Measurements from ENCODE around the gene SLC6A1. TPM values are rescaled to one million over a fixed set of nuclear protein-coding genes. Genes with fewer than 3 reads are reported as not detected.

Gene SLC6A1
- total RNA-seq, 1 experiment from 2014 or later = not detected

GRCh38 chr3:11080492-11080891, 87.9 kb downstream of the SLC6A1 start:
- H3K23me2 ChIP-seq (ENCODE audit: insufficient read length, low read depth, low read length, poor library complexity, severe bottlenecking) = no peaks in the 10 kb centered on the region
- H3K36me3 Mint-ChIP-seq (ENCODE audit: insufficient read depth in 1 of 3, low read depth in 3 of 3) = peaks cover 0 to 2% (median 0%) of the 10 kb centered on the region in 3 experiments; a peak in 2 of 7 replicates
- DNase-seq = no peak
- no peak overlapping the region for H2BK5ac ChIP-seq (ENCODE audit: insufficient read length, low read length)
- no peak overlapping the region for H2BK12ac ChIP-seq (ENCODE audit: insufficient read length, low read depth, low read length)
- no peak overlapping the region for H2AFZ ChIP-seq (ENCODE audit: low read length)
- H3K4me1 ChIP-seq (ENCODE audit: insufficient read depth, low read length) = no peaks in the 10 kb centered on the region
- peaks cover 8% of the 10 kb centered on the region for H3K27me3 Mint-ChIP-seq (ENCODE audit: low read depth)
- H3K14ac ChIP-seq (ENCODE audit: insufficient read depth, low read length) = no peak overlapping the region
- no peak overlapping the region for H4K91ac ChIP-seq (ENCODE audit: insufficient read length, low read depth, low read length)
- H3K23ac ChIP-seq (ENCODE audit: insufficient read length, low read depth, low read length) = no peak overlapping the region
- no peak overlapping the region for H4K5ac ChIP-seq (ENCODE audit: insufficient read length, low read depth, low read length)
- H3K27ac ChIP-seq (ENCODE audit: insufficient read length, low read depth, low read length) = no peak overlapping the region
- no peaks in the 10 kb centered on the region for H3K79me1 ChIP-seq (ENCODE audit: insufficient read depth, low read depth, low read length, poor library complexity, severe bottlenecking)
- no peak overlapping the region for H3K9ac ChIP-seq (ENCODE audit: extremely low read depth, insufficient read length, low read length)
- H2BK15ac ChIP-seq (ENCODE audit: low read depth, low read length) = no peak overlapping the region
- H3K27ac Mint-ChIP-seq = no peak overlapping the region
- no peak overlapping the region for H3T11ph ChIP-seq (ENCODE audit: low read length)
- H3K4me3 Mint-ChIP-seq = no peak overlapping the region
- no CpG with 5 or more reads among the region's 5 CpGs for WGBS (ENCODE audit: extremely low coverage, insufficient read length, low lambda C conversion rate)
- peaks cover 0 to 5% of the 10 kb centered on the region in 2 experiments; a peak in 2 of 5 replicates for H3K9me3 Mint-ChIP-seq
- no peak overlapping the region for H2BK120ac ChIP-seq (ENCODE audit: low read depth, low read length, poor library complexity, severe bottlenecking)
- H4K8ac ChIP-seq (replicated peaks; ENCODE audit: insufficient read length, low read depth, low read length) = no peak overlapping the region
- H3K18ac ChIP-seq (ENCODE audit: insufficient read length, low read depth, low read length) = no peak overlapping the region
- H2BK20ac ChIP-seq (ENCODE audit: low read depth, low read length, poor library complexity, severe bottlenecking) = no peak overlapping the region
- no peak overlapping the region for H3K56ac ChIP-seq (ENCODE audit: insufficient read length, low read depth, low read length)
- no peak overlapping the region for H2AK5ac ChIP-seq (ENCODE audit: insufficient read length, low read length)
- H3K79me2 ChIP-seq (ENCODE audit: insufficient read depth, low read length) = no peaks in the 10 kb centered on the region
- no peaks in the 10 kb centered on the region for H3K9me3 ChIP-seq (ENCODE audit: control insufficient read depth, low read depth, low read length)
- H4K20me1 ChIP-seq (ENCODE audit: control insufficient read depth, insufficient read depth, insufficient read length) = no peaks in the 10 kb centered on the region
- no peak overlapping the region for H3K4me2 ChIP-seq (ENCODE audit: insufficient read depth, insufficient read length, low read length)
- H3K27me3 ChIP-seq (ENCODE audit: insufficient read depth, low read length) = no peaks in the 10 kb centered on the region
- TF ChIP-seq CTCF (conservative IDR thresholded peaks at IDR 0.05) = no peak
- H3K4ac ChIP-seq (ENCODE audit: low read depth, low read length) = no peak overlapping the region
- H3K4me1 Mint-ChIP-seq = peaks cover 0 to 7% of the 10 kb centered on the region in 2 experiments; a peak in 2 of 4 replicates
